Measurements from ENCODE around the gene CDH4.

The CDH4 gene

GRCh38 chr20:61300709-61301108, 48.6 kb downstream of the CDH4 start:
- DNase-seq (ENCODE audit: low read depth, low spot score) = no peak

GRCh38 chr20:61301711-61302525, 49.9 kb downstream of the CDH4 start:
- no peak for DNase-seq (ENCODE audit: low read depth, low spot score)

DNA sequence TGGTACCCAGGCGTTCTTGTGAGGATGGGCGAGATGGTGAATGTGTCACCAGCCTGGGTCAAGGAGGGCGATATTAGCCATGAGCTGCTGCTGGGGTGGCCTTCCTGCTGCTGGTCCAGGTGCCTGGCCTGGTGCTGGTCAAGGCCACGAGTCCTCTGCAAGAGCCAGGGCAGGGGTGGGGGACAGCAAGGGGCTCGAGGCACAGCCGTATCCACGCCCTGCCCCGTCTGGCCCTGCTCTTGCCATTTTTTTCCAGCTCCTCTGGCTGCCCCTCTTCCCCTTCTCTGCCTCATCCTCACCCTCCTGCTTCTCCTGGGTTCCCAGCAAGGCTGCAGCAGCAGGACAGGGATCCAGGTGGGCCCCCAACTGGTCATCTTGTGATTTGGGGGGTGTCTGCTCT, 51.2 kb downstream of the CDH4 start:
- DNase-seq (ENCODE audit: low read depth, low spot score) = no peak

DNA sequence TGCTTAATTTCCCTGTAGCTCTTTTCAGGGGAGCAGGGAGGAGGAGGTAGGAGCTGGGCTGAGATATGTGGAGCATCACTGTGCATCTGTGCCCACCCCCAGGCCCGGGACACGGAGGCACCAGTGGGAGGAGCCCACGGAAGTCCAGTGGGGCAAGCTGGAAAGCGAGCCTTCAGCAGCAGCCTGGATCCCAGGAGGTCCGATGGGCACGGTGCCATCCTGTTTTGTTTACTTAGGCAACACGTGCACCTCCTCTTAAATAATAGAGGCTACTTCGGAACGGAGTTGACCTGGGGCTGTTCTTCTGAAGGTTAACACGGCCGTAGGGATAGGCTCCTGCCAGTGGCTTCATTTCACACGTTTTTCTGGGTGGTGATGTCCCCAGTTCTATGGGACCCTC, 51.6 kb downstream of the CDH4 start:
- DNase-seq (ENCODE audit: low read depth, low spot score) = no peak

DNA sequence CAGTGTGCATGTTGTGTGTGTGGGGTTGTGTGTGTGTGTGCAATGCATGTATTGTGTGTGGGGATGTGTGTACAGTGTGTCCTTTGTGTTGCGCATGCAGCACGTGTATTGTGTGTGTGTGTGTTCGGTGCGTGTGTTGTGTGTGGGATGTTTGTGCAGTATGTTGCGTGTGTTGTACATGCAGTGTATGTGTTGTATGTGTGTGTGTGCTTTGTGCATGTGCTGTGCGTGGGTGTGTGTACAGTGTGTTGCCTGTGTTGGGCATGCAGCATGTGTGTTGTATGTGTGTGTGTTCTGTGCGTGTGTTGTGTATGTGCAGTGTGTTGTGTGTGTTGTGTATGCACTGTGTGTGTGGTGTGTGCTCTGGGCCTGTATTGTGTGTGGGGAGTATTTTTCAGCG, 52.7 kb downstream of the CDH4 start:
- no peak for DNase-seq (ENCODE audit: low read depth, low spot score)

GRCh38 chr20:61306937-61307475, 54.9 kb downstream of the CDH4 start:
- no peak for DNase-seq (ENCODE audit: low read depth, low spot score)

DNA sequence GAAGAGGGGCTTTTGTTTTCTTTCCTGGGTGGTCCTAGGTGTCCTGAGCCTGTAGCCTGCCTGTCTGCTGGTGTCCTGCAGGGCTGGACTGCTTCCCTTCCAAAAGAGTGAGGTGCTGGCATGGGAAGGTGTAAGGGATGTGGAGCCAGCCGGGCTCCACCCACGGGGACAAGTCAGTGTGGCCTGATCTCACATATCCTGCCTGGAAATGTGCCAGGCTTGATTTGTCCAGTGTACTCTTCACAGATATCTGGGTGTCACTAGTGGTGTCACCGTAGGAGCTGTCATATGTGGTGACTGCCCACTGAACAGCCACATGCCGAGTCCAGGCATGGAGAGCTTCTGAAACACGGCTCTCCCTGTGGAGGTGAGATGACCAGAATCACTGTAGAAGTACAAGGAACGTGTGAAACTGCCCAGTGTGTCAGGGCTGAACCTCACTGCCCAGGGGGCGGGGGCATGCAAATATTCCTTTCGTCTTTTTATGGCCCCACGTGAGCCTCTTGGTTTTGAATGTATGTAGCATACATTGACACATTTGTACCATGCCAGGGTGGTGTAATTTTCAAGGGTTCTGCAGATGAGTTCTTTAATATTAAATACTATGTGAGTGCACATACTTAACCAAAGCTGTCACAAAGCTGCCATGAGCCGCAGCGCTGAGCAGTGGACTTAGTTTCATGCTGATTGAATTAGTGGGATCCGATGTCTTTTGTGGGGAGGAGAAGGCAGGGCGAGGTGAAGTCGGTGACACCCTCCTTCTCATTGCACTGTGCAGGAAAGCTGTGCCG, 55.8 kb downstream of the CDH4 start:
- DNase-seq (ENCODE audit: low read depth, low spot score) = no peak

GRCh38 chr20:61308477-61308774, 56.4 kb downstream of the CDH4 start:
- DNase-seq (ENCODE audit: low read depth, low spot score) = no peak

GRCh38 chr20:61310954-61311353, 58.9 kb downstream of the CDH4 start:
- no peak for DNase-seq (ENCODE audit: low read depth, low spot score)

- no peak for DNase-seq (ENCODE audit: low read depth, low spot score)
Measured at GRCh38 chr20:61311656-61312387, 59.8 kb downstream of the CDH4 start.

GRCh38 chr20:61312925-61313324, 60.9 kb downstream of the CDH4 start:
- no peak for DNase-seq (ENCODE audit: low read depth, low spot score)

- no peak for DNase-seq (ENCODE audit: low read depth, low spot score)
Measured at GRCh38 chr20:61313396-61313795, 61.3 kb downstream of the CDH4 start.

GRCh38 chr20:61314326-61315010, 62.4 kb downstream of the CDH4 start:
- DNase-seq (ENCODE audit: low read depth, low spot score) = no peak

- DNase-seq (ENCODE audit: low read depth, low spot score) = no peak
Measured at GRCh38 chr20:61315319-61315718, 63.3 kb downstream of the CDH4 start.

GRCh38 chr20:61316346-61316745, 64.3 kb downstream of the CDH4 start:
- no peak for DNase-seq (ENCODE audit: low read depth, low spot score)

GRCh38 chr20:61317966-61318530, 66.0 kb downstream of the CDH4 start:
- DNase-seq (ENCODE audit: low read depth, low spot score) = no peak

DNA sequence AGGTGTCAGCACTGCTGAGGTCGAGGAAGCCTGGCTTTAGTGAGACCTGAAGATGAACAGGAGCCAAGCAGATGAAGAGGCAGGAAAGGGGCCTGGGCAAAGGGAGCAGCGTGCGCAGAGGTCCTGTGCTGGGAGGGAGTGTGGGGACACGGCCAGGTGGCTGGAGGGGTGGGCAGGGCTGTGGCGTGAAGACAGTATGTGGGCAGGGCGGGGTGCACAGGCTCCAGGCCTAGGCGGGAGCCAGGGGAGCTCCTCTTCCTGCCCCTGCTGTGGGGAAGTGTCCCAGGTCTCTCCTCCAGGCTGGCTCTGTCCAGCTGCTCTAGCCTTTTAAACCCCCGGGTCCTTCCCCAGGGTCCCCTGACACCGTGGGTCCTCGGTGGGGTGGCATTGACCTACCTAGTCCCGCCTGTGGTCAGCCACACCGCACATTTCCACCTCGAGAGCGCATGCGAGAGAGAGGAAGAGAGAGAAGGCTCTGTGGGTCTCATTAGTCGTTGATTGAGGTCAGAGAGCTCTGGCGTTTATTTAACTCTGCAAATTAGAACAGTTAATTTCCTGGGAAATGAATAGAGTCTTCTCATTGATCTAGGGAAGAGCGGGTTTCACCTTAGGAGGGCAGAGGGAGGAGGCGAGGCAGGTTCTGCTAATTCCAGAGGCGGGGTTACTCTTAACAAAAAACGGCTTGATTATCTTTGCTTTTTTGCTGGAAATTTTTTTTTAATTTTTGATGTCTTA, 68.8 kb downstream of the CDH4 start:
- no peak for DNase-seq (ENCODE audit: low read depth, low spot score)

- DNase-seq (ENCODE audit: low read depth, low spot score) = no peak
Measured at GRCh38 chr20:61321481-61321880, 69.4 kb downstream of the CDH4 start.

DNA sequence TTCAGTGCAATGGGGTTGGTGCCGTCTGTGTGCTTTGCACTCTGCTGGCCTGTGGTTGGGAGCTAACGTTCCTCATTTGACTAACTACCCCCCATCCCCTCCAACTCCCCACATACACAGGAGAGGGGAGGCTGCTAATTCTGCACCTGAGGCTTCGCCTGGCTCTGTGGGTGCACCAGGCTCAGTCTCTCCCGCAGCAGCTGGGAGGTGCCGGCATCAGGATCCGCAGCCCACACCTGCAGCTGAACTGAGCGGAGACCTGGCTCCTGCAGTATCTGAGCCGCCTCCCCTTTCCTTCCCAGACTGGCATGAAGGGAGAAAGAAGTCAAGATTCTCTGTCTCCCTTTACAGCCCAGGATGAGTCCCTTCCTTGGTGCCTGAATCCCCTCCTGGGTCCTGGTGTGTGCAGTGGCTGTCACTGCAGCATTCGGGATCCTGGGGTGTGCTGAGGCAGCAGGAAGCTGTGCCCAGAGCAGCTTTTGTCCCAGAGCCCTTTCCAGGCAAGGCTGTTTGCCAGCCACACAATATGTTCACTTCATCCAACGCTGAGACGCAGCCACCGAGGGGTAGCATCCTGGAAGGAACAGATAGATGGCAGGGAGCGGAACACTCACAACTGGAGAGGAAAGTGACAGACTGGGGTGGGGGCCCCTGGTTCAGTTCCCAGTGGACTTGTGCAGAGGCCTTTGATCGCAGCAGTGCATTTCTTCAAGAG, 70.2 kb downstream of the CDH4 start:
- DNase-seq (ENCODE audit: low read depth, low spot score) = no peak

DNA sequence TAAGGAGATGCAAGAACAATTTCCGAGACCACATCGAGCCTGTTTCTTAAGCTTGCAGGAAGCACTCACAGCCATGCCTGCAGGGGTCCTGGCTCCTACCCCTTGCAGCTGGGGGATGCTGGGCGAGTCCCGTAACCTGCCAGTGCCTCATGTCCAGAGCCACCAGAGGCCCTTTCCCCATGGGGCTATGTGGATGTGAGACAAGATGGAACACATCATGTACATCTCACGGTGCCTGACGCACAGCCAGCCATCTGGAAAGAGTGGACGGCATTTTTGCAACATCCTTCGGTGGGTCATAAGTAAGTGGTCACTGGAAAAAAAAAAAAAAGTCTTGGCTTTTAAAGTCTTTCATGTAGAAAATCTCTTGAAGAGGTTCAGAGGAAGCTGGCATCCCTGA, 72.8 kb downstream of the CDH4 start:
- no peak for DNase-seq (ENCODE audit: low read depth, low spot score)
